K562 (cell line): Measurements from ENCODE around the gene SPATA21. TPM values are rescaled to one million over a fixed set of nuclear protein-coding genes. Genes with fewer than 3 reads are reported as not detected.

Source experiments
- ARHGAP35 ChIP-seq: fragments of 450-650 bp; IDR thresholded peaks from 2 replicates; pipeline ENCODE4 v1.6.1; 2018; ENCODE audit not compliant: partially characterized antibody
- ARID1B ChIP-seq: fragments of 450-650 bp; IDR thresholded peaks from 2 replicates; pipeline ENCODE4 v1.6.1; 2016; ENCODE audit warnings: antibody characterized with exemption, mild to moderate bottlenecking, inconsistent platforms
- CHD1 ChIP-seq: fragments of 200-600 bp; sonication (generic); IDR thresholded peaks from one replicate; pipeline ENCODE4 v1.6.1; 2012; ENCODE audit warnings: mild to moderate bottlenecking, moderate library complexity, low read length, inconsistent platforms
- MCM7 ChIP-seq, 2 experiments: fragments of 450-650 bp; IDR thresholded peaks; 2 replicates each; pipeline ENCODE4 v1.6.1; 2016 to 2018
- PHF21A ChIP-seq: fragments of 450-650 bp; IDR thresholded peaks from 2 replicates; pipeline ENCODE4 v1.6.1; 2017; ENCODE audit warnings: low read depth, borderline replicate concordance
- SOX6 ChIP-seq: fragments of 450-650 bp; IDR thresholded peaks from 2 replicates; pipeline ENCODE4 v1.6.1; 2014; ENCODE audit warnings: mild to moderate bottlenecking
- SP1 ChIP-seq: sonication (generic); formaldehyde crosslinking; IDR thresholded peaks from 2 replicates; pipeline ENCODE4 v1.8.1; 2022; ENCODE audit warnings: mild to moderate bottlenecking, missing genetic modification reagents
- TAF9B ChIP-seq: fragments of 450-650 bp; IDR thresholded peaks from 2 replicates; pipeline ENCODE4 v1.6.1; 2018; ENCODE audit warnings: mild to moderate bottlenecking; ENCODE audit not compliant: partially characterized antibody
- TBL1XR1 ChIP-seq, 2 experiments: IDR thresholded peaks; 2 replicates each; pipeline ENCODE4 v1.6.1; 2012; ENCODE audit warnings: improper control_type of control experiment in 2 of 2, low read length in 2 of 2, mild to moderate bottlenecking in 1 of 2
- UBTF ChIP-seq, 2 experiments: IDR thresholded peaks; 2 replicates each; pipeline ENCODE4 v1.6.1; 2012; ENCODE audit warnings: improper control_type of control experiment in 2 of 2, low read depth in 2 of 2, low read length in 2 of 2, borderline replicate concordance in 1 of 2
- ZMIZ1 ChIP-seq, 2 experiments: fragments of 150-350 bp in 1 of 2; IDR thresholded peaks; 2 replicates each; pipeline ENCODE4 v1.6.1; 2012 to 2016; ENCODE audit warnings: low read depth in 2 of 2, low read length in 2 of 2, mild to moderate bottlenecking in 1 of 2, moderate library complexity in 1 of 2
- ZNF197 ChIP-seq: fragments of 200-800 bp; sonication (Bioruptor generic); IDR thresholded peaks from 2 replicates; pipeline ENCODE4 v1.6.1; 2016; ENCODE audit warnings: low read depth, missing genetic modification characterization, missing compliant biosample characterization
- polyA plus RNA-seq, 8 experiments: library from polyadenylated mRNA; depleted of rRNA in 4 of 8; stranded (reverse) in 5 of 8; unstranded in 3 of 8; fragments of >200 nt; fragmentation: Nextera tagmentation in 2 of 8; fragmentation: Illumina TruSeq in 1 of 8; extraction: Ambion mirVana in 2 of 8; extraction: Trizol in 1 of 8; gene quantifications; 2 replicates each; pipeline versions ENCODE4 v1.2.1 to v1.2.3, GENCODE V29; 2011 to 2014; ENCODE audit warnings: inconsistent platforms in 1 of 8, missing spikeins in 1 of 8
- total RNA-seq, 7 experiments: library from RNA; depleted of rRNA in 6 of 7; stranded (reverse); fragments of >200 nt in 6 of 7; fragmentation: Illumina TruSeq in 2 of 7; extraction: Trizol in 2 of 7; gene quantifications; 2 replicates each; pipeline versions ENCODE4 v1.2.1 to v1.2.3, GENCODE V29; 2011 to 2021; ENCODE audit warnings: low replicate concordance in 1 of 7
- TF ChIP-seq, protein P1 (sequence below), 2 experiments: fragments of 450-650 bp; IDR thresholded peaks; 2 replicates each; pipeline ENCODE4 v1.6.1; 2016; ENCODE audit warnings: mild to moderate bottlenecking in 2 of 2, borderline replicate concordance in 1 of 2, low read depth in 1 of 2, moderate library complexity in 1 of 2

The SPATA21 gene
- total and polyA plus RNA-seq, 9 of the 15 experiments (the other 6 are each of a cell fraction or from before 2014, with no cell fraction given) = 0.10 to 0.36 (median 0.13) TPM; not detected in 3

GRCh38 chr1:16367258-16367967, 69.8 kb downstream of the SPATA21 start (continued):
- TF ChIP-seq, protein P1, sequence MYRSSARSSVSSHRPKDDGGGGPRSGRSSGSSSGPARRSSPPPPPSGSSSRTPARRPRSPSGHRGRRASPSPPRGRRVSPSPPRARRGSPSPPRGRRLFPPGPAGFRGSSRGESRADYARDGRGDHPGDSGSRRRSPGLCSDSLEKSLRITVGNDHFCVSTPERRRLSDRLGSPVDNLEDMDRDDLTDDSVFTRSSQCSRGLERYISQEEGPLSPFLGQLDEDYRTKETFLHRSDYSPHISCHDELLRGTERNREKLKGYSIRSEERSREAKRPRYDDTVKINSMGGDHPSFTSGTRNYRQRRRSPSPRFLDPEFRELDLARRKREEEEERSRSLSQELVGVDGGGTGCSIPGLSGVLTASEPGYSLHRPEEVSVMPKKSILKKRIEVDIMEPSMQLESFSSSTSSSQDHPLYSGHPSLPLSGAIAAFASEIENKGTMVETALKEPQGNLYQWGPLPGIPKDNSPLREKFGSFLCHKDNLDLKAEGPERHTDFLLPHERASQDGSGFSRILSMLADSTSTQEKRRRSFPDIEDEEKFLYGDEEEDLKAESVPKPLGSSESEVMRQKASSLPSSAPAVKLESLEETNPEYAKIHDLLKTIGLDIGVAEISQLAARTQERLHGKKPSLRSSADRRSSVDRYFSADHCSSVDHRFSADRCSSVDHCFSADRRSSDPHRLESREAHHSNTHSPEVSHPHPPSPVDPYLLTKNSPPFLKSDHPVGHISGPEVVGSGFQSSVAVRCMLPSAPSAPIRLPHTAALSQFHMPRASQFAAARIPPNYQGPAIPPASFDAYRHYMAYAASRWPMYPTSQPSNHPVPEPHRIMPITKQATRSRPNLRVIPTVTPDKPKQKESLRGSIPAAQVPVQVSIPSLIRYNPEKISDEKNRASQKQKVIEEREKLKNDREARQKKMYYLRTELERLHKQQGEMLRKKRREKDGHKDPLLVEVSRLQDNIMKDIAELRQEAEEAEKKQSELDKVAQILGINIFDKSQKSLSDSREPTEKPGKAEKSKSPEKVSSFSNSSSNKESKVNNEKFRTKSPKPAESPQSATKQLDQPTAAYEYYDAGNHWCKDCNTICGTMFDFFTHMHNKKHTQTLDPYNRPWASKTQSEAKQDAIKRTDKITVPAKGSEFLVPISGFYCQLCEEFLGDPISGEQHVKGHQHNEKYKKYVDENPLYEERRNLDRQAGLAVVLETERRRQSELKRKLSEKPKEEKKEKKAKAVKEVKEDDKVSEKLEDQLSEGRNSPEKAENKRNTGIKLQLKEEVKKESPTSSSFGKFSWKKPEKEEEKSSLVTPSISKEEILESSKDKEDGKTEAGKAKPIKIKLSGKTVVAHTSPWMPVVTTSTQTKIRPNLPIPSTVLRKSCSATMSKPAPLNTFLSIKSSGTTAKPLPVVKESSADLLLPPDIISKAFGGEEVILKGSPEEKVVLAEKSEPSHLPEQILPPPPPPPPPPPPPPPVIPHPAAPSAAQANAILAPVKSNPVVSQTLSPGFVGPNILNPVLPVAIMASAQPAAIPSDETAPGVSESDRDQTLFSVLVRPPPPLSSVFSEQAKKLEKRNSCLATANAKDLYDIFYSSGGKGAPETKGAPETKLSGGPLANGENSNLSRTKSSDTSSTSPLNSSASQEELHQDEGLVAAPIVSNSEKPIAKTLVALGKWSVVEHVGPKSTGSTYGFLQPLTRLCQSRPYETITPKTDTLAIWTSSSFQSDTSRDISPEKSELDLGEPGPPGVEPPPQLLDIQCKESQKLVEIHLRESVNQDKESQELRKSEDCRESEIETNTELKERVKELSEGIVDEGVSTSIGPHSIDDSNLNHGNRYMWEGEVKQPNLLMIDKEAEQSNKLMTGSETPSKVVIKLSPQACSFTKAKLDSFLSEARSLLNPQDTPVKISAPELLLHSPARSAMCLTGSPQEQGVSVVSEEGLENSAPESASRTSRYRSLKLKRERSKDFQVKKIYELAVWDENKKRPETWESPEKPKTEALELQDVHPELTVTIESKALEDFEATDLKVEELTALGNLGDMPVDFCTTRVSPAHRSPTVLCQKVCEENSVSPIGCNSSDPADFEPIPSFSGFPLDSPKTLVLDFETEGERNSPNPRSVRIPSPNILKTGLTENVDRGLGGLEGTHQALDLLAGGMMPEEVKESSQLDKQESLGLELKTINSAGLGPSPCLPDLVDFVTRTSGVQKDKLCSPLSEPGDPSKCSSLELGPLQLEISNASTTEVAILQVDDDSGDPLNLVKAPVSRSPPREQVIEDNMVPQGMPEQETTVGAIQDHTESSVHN (IDR thresholded peaks at IDR 0.05; ENCODE audit: borderline replicate concordance in 1 of 2, low read depth in 1 of 2) = no peak
- TF ChIP-seq PHF21A = no peak
- TF ChIP-seq UBTF (IDR thresholded peaks at IDR 0.05; ENCODE audit: borderline replicate concordance in 1 of 2, low read depth in 2 of 2, low read length in 2 of 2) = 0 out of 4 replicates have a peak, but pooled peaks of 1 of the 2 experiments have one; percentile 59
- no peak for TF ChIP-seq ARHGAP35
- TF ChIP-seq ZNF197 (CRISPR knock-in tag) = no peak; the same call in 1 of the 2 replicates
- TF ChIP-seq SOX6 = no peak
- TF ChIP-seq TBL1XR1 (IDR thresholded peaks at IDR 0.05; ENCODE audit: low read length in 2 of 2) = no peak
- peak; percentile 39 for TF ChIP-seq SP1 (CRISPR knock-in tag)
- no peak for TF ChIP-seq CHD1
- no peak for TF ChIP-seq MCM7 (IDR thresholded peaks at IDR 0.05)
- 0 out of 4 replicates have a peak, but pooled peaks of 1 of the 2 experiments have one; percentile 5 for TF ChIP-seq ZMIZ1 (IDR thresholded peaks at IDR 0.05; ENCODE audit: low read depth in 2 of 2, low read length in 2 of 2)
- no peak for TF ChIP-seq TAF9B
- peak; percentile 41 for TF ChIP-seq ARID1B
